ENCODE data around the gene NHEJ1. TPM values are rescaled to one million over a fixed set of nuclear protein-coding genes. Genes with fewer than 3 reads are reported as not detected.

NHEJ1 gene
- total and polyA plus RNA-seq, 2 of the 13 experiments (the other 11 are each of a cell fraction or from before 2014, with no cell fraction given) = 30.0 to 30.7 TPM

- TF ChIP-seq ZBED4 (CRISPR knock-in tag; IDR thresholded peaks at IDR 0.05; ENCODE audit: borderline replicate concordance) (no peak), MBD4 (IDR thresholded peaks at IDR 0.05; ENCODE audit: borderline replicate concordance, low read length) (no peak), HIVEP1 (CRISPR knock-in tag; IDR thresholded peaks at IDR 0.05) (no peak), ZNF12 (CRISPR knock-in tag; IDR thresholded peaks at IDR 0.05) (no peak), MYNN (CRISPR knock-in tag; IDR thresholded peaks at IDR 0.05; ENCODE audit: low read depth) (no peak), ZSCAN25 (CRISPR knock-in tag; IDR thresholded peaks at IDR 0.05) (no peak), CEBPG (CRISPR knock-in tag; IDR thresholded peaks at IDR 0.05) (no peak), HOXD1 (CRISPR knock-in tag; IDR thresholded peaks at IDR 0.05) (no peak)
Observed at GRCh38 chr2:219158586-219158985, 2.0 kb downstream of the NHEJ1 start (continued).

- DNase-seq (ENCODE audit: low spot score) (no peak), FAIRE-seq (no peak), ATAC-seq (no peak)
- H2AFZ ChIP-seq (ENCODE audit: low read length) = no peak overlapping the region
- H3K9me3 ChIP-seq (ENCODE audit: low read length) = no peaks in the 10 kb centered on the region
- H3K27ac ChIP-seq (ENCODE audit: extremely low read length, insufficient read depth, low read length) = no peak overlapping the region
- H3K4me3 ChIP-seq (replicated peaks in 1 of 3; ENCODE audit: insufficient read depth in 1 of 3, low read depth in 2 of 3, low read length in 3 of 3) = no peak overlapping the region
- no peak overlapping the region for H3K4me2 ChIP-seq (ENCODE audit: low read depth, low read length)
- ChIA-PET POLR2A (interaction anchor here (0.6 to 1.1 kb wide), 2 partner anchors 51 to 104 kb away, joined by 3 to 5 read pairs; no protein-coding TSS in a partner anchor), CTCF (ENCODE audit: low intra/inter-chr PET ratio, low total read pairs) (interaction anchor here (3.2 to 4.4 kb wide), 2 partner anchors 53 to 137 kb away, joined by 28 to 50 read pairs; no protein-coding TSS in a partner anchor)
- intact Hi-C loops (cut with micrococcal nuclease; ENCODE audit: unreplicated experiment) = no loop called here
- 94% methylated on average over 4 of the region's 4 CpGs for WGBS (ENCODE audit: low lambda C conversion rate)
- TF ChIP-seq ZNF674 (CRISPR knock-in tag; IDR thresholded peaks at IDR 0.05; ENCODE audit: low read depth) = no peak
- TF ChIP-seq ZBTB1 (CRISPR knock-in tag; IDR thresholded peaks at IDR 0.05; ENCODE audit: borderline replicate concordance) = no peak
- no peak for TF ChIP-seq HHEX (CRISPR knock-in tag; IDR thresholded peaks at IDR 0.05)
- TF ChIP-seq ZNF260 (CRISPR knock-in tag; IDR thresholded peaks at IDR 0.05; ENCODE audit: borderline replicate concordance, low read depth) = no peak
- TF ChIP-seq TMF1 (CRISPR knock-in tag; IDR thresholded peaks at IDR 0.05; ENCODE audit: low read depth) = no peak
- TF ChIP-seq ZNF24 (IDR thresholded peaks at IDR 0.05) = no peak
- TF ChIP-seq ZNF460 (CRISPR knock-in tag; IDR thresholded peaks at IDR 0.05; ENCODE audit: borderline replicate concordance) = no peak
- no peak for TF ChIP-seq SAFB2 (CRISPR knock-in tag; IDR thresholded peaks at IDR 0.05; ENCODE audit: borderline replicate concordance, low read depth)
- TF ChIP-seq E2F1 (CRISPR knock-in tag; IDR thresholded peaks at IDR 0.05) = no peak
- no peak for TF ChIP-seq PHF20 (CRISPR knock-in tag; IDR thresholded peaks at IDR 0.05)
- TF ChIP-seq ZSCAN20 (CRISPR knock-in tag; IDR thresholded peaks at IDR 0.05; ENCODE audit: borderline replicate concordance) = no peak
- no peak for TF ChIP-seq NKX3-1 (CRISPR knock-in tag; IDR thresholded peaks at IDR 0.05)
- no peak for TF ChIP-seq PRMT3 (CRISPR knock-in tag; IDR thresholded peaks at IDR 0.05; ENCODE audit: borderline replicate concordance, low read depth)
- no peaks in the 10 kb centered on the region for H4K20me1 ChIP-seq (ENCODE audit: insufficient read depth, low read length)
- H3K27me3 ChIP-seq (ENCODE audit: control insufficient read depth in 1 of 2, insufficient read depth in 2 of 2, low read length in 2 of 2) = no peaks in the 10 kb centered on the region
- no TSS peak for BruUV-seq (replicated peaks)
- in situ Hi-C loops (cut with HindIII; ENCODE audit: extremely low pct_ligation_motif_present, low pct_unique_long_range_greater_than_20kb) = loop anchor here (5.0 kb wide), 1 partner anchor 101 kb away; no protein-coding TSS in a partner anchor
- H3K9ac ChIP-seq (ENCODE audit: insufficient read depth, low read depth, low read length) = no peak overlapping the region
- H3K4me1 ChIP-seq (ENCODE audit: insufficient read depth, low read length) = peaks cover 18% of the 10 kb centered on the region
- no peaks in the 10 kb centered on the region for H3K79me2 ChIP-seq (ENCODE audit: insufficient read depth, low read length)
- peaks cover 6 to 25% of the 10 kb centered on the region in 2 experiments for H3K36me3 ChIP-seq (replicated peaks in 1 of 2; ENCODE audit: control insufficient read depth in 1 of 2, insufficient read depth in 2 of 2, low read length in 2 of 2)
Observed at GRCh38 chr2:219158025-219158424, 2.6 kb downstream of the NHEJ1 start.

Measured in HepG2 (cell line).